CD4-positive, alpha-beta T cell (primary cell): Measurements from ENCODE around the gene FARS2. TPM values are rescaled to one million over a fixed set of nuclear protein-coding genes. Genes with fewer than 3 reads are reported as not detected.

Experiments
- ATAC-seq: fragments of 200-7000 bp; cut with Tn5 transposase; one replicate; pipeline ENCODE4 v1.10.0; 2022; ENCODE audit warnings: mild to moderate bottlenecking; ENCODE audit not compliant: poor library complexity
- CTCF ChIA-PET: fragments of 350-600 bp; sonication (Branson Sonifier 250); formaldehyde crosslinking; loops from one replicate; lab custom pipeline; 2021; ENCODE audit warnings: antibody characterized with exemption, inconsistent platforms; lab: Charles Lee
- POLR2A ChIA-PET: fragments of 350-600 bp; sonication (Branson Sonifier 250); formaldehyde crosslinking; loops from one replicate; lab custom pipeline; 2021; ENCODE audit warnings: antibody characterized with exemption, inconsistent platforms; lab: Charles Lee
- DNase-seq, 14 experiments: peaks; one replicate each; pipeline ENCODE4 v3.0.0-alpha.2; 2013 to 2020; ENCODE audit warnings: mixed read lengths in 2 of 14
- H3K27ac ChIP-seq, 2 donors: one replicate each; pipeline versions ENCODE4 v1.5.1 to v1.7.0; 2013; ENCODE audit warnings: low read length in 2 of 2, low read depth in 1 of 2, mild to moderate bottlenecking in 1 of 2
- H3K27me3 ChIP-seq, 2 experiments: 1 replicate in 1 of 2; 2 replicates in 1 of 2; pipeline versions ENCODE4 v1.6.1 to v1.7.0; 2013; ENCODE audit warnings: low read length in 2 of 2, control low read depth in 1 of 2, mild to moderate bottlenecking in 1 of 2, moderate library complexity in 1 of 2; ENCODE audit not compliant: insufficient read depth in 2 of 2, control insufficient read depth in 1 of 2
- H3K36me3 ChIP-seq: one replicate; pipeline ENCODE4 v1.6.1; 2013; ENCODE audit warnings: low read length, control low read depth; ENCODE audit not compliant: insufficient read depth
- H3K4me1 ChIP-seq: one replicate; pipeline ENCODE4 v1.6.1; 2013; ENCODE audit warnings: low read length, control low read depth; ENCODE audit not compliant: insufficient read depth
- H3K4me3 ChIP-seq: one replicate; pipeline ENCODE4 v1.5.1; 2013; ENCODE audit warnings: mild to moderate bottlenecking, low read length, moderate library complexity
- H3K9me3 ChIP-seq, 2 experiments: 1 replicate in 1 of 2; 2 replicates in 1 of 2; pipeline versions ENCODE4 v1.6.1 to v1.7.0; 2013; ENCODE audit warnings: low read length in 2 of 2, mild to moderate bottlenecking in 2 of 2, control low read depth in 1 of 2, moderate library complexity in 1 of 2; ENCODE audit not compliant: control insufficient read depth in 1 of 2, insufficient read depth in 1 of 2
- H3K27ac Mint-ChIP-seq: one replicate; pipeline ENCODE4 v1.8.0; 2020; ENCODE audit warnings: mixed read lengths
- H3K27me3 Mint-ChIP-seq: one replicate; pipeline ENCODE4 v1.8.0; 2021; ENCODE audit warnings: mixed read lengths
- H3K36me3 Mint-ChIP-seq: one replicate; pipeline ENCODE4 v1.8.0; 2021; ENCODE audit warnings: low read depth, mixed read lengths
- H3K4me1 Mint-ChIP-seq: one replicate; pipeline ENCODE4 v1.8.0; 2021; ENCODE audit warnings: low read depth, mixed read lengths
- H3K4me3 Mint-ChIP-seq: one replicate; pipeline ENCODE4 v1.8.0; 2020; ENCODE audit warnings: mild to moderate bottlenecking, mixed read lengths
- H3K9me3 Mint-ChIP-seq: one replicate; pipeline ENCODE4 v1.8.0; 2020; ENCODE audit warnings: mixed read lengths
- intact Hi-C, 2 experiments: fragments of 100-400 bp; cut with DNase I in 1 of 2; cut with micrococcal nuclease in 1 of 2; formaldehyde crosslinking; loops; one replicate each; pipeline versions ENCODE4 v1.15.1 to v1.9.0; 2023 to 2025; cut with DNase I, micrococcal nuclease
- total RNA-seq, 174 experiments: library from RNA in 2 of 174; stranded (reverse) in 2 of 174; gene quantifications; one replicate each; pipeline ENCODE4 v1.2.3 and lab custom pipeline; 2021 to 2026
- TF ChIP-seq, protein P1 (sequence below): fragments of 200-600 bp; IDR thresholded peaks from one replicate; pipeline ENCODE4 v1.8.0; 2022; ENCODE audit warnings: antibody characterized with exemption, mild to moderate bottlenecking

The FARS2 gene
- total RNA-seq, 2 experiments from 2014 or later, result 12.6 to 12.8 TPM

- DNase-seq, result no peak
- Mint-ChIP-seq H3K27ac (no peak overlapping the region), H3K27me3 (no peaks in the 10 kb centered on the region), H3K4me1 (no peaks in the 10 kb centered on the region), H3K36me3 (peaks cover 45% of the 10 kb centered on the region), H3K9me3 (no peaks in the 10 kb centered on the region), H3K4me3 (no peak overlapping the region)
- ChIA-PET CTCF (no interaction called here), POLR2A (interaction anchor here (0.7 kb wide), 1 partner anchor 66 kb away, joined by 3 read pairs; no protein-coding TSS in a partner anchor)
- Histone ChIP-seq H3K4me1 (no peaks in the 10 kb centered on the region), H3K36me3 (no peaks in the 10 kb centered on the region), H3K27me3 (no peaks in the 10 kb centered on the region), H3K9me3 (peaks cover 0 to 20% of the 10 kb centered on the region in 2 experiments), H3K4me3 (no peak overlapping the region), H3K27ac (no peak overlapping the region)
- ATAC-seq, result no peak
- TF ChIP-seq, protein P1, sequence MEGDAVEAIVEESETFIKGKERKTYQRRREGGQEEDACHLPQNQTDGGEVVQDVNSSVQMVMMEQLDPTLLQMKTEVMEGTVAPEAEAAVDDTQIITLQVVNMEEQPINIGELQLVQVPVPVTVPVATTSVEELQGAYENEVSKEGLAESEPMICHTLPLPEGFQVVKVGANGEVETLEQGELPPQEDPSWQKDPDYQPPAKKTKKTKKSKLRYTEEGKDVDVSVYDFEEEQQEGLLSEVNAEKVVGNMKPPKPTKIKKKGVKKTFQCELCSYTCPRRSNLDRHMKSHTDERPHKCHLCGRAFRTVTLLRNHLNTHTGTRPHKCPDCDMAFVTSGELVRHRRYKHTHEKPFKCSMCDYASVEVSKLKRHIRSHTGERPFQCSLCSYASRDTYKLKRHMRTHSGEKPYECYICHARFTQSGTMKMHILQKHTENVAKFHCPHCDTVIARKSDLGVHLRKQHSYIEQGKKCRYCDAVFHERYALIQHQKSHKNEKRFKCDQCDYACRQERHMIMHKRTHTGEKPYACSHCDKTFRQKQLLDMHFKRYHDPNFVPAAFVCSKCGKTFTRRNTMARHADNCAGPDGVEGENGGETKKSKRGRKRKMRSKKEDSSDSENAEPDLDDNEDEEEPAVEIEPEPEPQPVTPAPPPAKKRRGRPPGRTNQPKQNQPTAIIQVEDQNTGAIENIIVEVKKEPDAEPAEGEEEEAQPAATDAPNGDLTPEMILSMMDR, result no peak
- intact Hi-C loops, result no loop called here
Observed at GRCh38 chr6:5766260-5766659, 504.9 kb downstream of the FARS2 start.

GRCh38 chr6:5767471-5767870 lies 506.2 kb downstream of the FARS2 start:
- CTCF ChIA-PET, result no interaction called here
- no peak overlapping the region for H3K27ac Mint-ChIP-seq
- POLR2A ChIA-PET, result no interaction called here

DNA sequence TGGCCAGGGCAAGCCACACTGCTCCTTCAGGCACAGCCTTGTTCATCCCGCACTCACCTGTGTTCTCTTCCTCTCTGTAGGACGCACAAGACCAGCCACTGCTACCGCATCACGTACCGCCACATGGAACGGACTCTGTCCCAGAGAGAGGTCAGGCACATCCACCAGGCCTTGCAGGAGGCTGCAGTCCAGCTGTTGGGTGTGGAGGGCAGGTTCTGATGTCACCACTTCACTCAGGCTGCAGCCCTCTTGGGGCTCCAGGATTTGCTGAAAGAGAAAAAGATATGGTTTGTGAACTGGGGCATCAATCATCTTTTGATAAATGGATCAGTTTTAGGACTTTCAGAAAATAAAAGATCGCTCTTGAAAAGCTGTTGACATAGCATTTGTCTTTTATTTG lies 509.9 kb downstream of the FARS2 start:
- TF ChIP-seq, protein P1, result no peak
- ChIA-PET CTCF (no interaction called here), POLR2A (no interaction called here)
- no peaks in the 10 kb centered on the region for H3K4me1 ChIP-seq
- intact Hi-C loops, result no loop called here
- Mint-ChIP-seq H3K27ac (no peak overlapping the region), H3K36me3 (peaks cover 55% of the 10 kb centered on the region), H3K4me3 (no peak overlapping the region), H3K27me3 (no peaks in the 10 kb centered on the region), H3K4me1 (no peaks in the 10 kb centered on the region), H3K9me3 (no peaks in the 10 kb centered on the region)
- DNase-seq, result no peak
- H3K27me3 ChIP-seq, result no peaks in the 10 kb centered on the region
- H3K36me3 ChIP-seq, result no peaks in the 10 kb centered on the region
- no peak overlapping the region for H3K27ac ChIP-seq
- no peak for ATAC-seq
- peaks cover 0 to 9% of the 10 kb centered on the region in 2 experiments for H3K9me3 ChIP-seq
- H3K4me3 ChIP-seq, result no peak overlapping the region

More at GRCh38 chr6:5767471-5767870, 506.2 kb downstream of the FARS2 start:
- ATAC-seq (no peak), DNase-seq (no peak)
- H3K4me3 Mint-ChIP-seq, result no peak overlapping the region
- Histone ChIP-seq H3K27me3 (no peaks in the 10 kb centered on the region), H3K4me3 (no peak overlapping the region), H3K9me3 (peaks cover 0 to 20% of the 10 kb centered on the region in 2 experiments), H3K4me1 (no peaks in the 10 kb centered on the region), H3K36me3 (no peaks in the 10 kb centered on the region), H3K27ac (no peak overlapping the region)
- peaks cover 47% of the 10 kb centered on the region for H3K36me3 Mint-ChIP-seq
- TF ChIP-seq, protein P1, result no peak
- intact Hi-C loops, result no loop called here
- H3K9me3 Mint-ChIP-seq, result no peaks in the 10 kb centered on the region
- H3K27me3 Mint-ChIP-seq, result no peaks in the 10 kb centered on the region
- no peaks in the 10 kb centered on the region for H3K4me1 Mint-ChIP-seq
